Kidney (tissue), 14 donors: ENCODE data around the gene MAD1L1. TPM values are rescaled to one million over a fixed set of nuclear protein-coding genes. Genes with fewer than 3 reads are reported as not detected.

Experiments
- DNase-seq, 5 donors: peaks; one replicate each; pipeline ENCODE4 v3.0.0-alpha.2; 2013 to 2020
- FAIRE-seq: peaks from 2 replicates; lab custom pipeline; 2012; peaks lifted over from hg19 to GRCh38; lab: Jason Lieb, UNC
- H3K27ac ChIP-seq, 2 donors: one replicate each; pipeline ENCODE4 v1.7.0; 2013; ENCODE audit warnings: low read depth in 2 of 2, low read length in 2 of 2, inconsistent platforms in 1 of 2
- H3K27me3 ChIP-seq: one replicate; pipeline ENCODE4 v1.7.1; 2013; ENCODE audit warnings: low read length, inconsistent platforms; ENCODE audit not compliant: control insufficient read depth, insufficient read depth
- H3K36me3 ChIP-seq, 3 donors: one replicate each; pipeline versions ENCODE4 v1.7.0 to v1.7.1; 2013; ENCODE audit warnings: low read length in 3 of 3, control low read depth in 1 of 3, inconsistent platforms in 1 of 3; ENCODE audit not compliant: insufficient read depth in 3 of 3, control insufficient read depth in 2 of 3
- H3K4me1 ChIP-seq, 3 donors: one replicate each; pipeline versions ENCODE4 v1.7.0 to v1.7.1; 2013; ENCODE audit warnings: low read length in 3 of 3, inconsistent platforms in 1 of 3, low read depth in 1 of 3; ENCODE audit not compliant: control insufficient read depth in 2 of 3, insufficient read depth in 2 of 3
- H3K4me3 ChIP-seq, 3 donors: one replicate each; pipeline versions ENCODE4 v1.7.0 to v1.8.1; 2013; ENCODE audit warnings: low read length in 3 of 3, control low read depth in 1 of 3, inconsistent platforms in 1 of 3
- H3K9ac ChIP-seq, 3 donors: one replicate each; pipeline versions ENCODE4 v1.7.0 to v1.7.1; 2013; ENCODE audit warnings: low read length in 3 of 3, control low read depth in 1 of 3, inconsistent platforms in 1 of 3
- H3K9me3 ChIP-seq, 3 donors: one replicate each; pipeline versions ENCODE4 v1.7.0 to v1.7.1; 2013; ENCODE audit warnings: low read length in 3 of 3, control low read depth in 1 of 3, inconsistent platforms in 1 of 3; ENCODE audit not compliant: control insufficient read depth in 2 of 3, insufficient read depth in 1 of 3
- CTCF ChIP-seq: IDR thresholded peaks from 3 replicates; pipeline ENCODE4 v1.5.1; 2012; ENCODE audit warnings: mild to moderate bottlenecking, moderate library complexity, borderline replicate concordance; ENCODE audit not compliant: insufficient read depth; ENCODE audit errors: extremely low read depth
- intact Hi-C: fragments of 100-400 bp; cut with DNase I; formaldehyde crosslinking; loops from one replicate; pipeline ENCODE4 v1.11.1; 2022
- polyA plus RNA-seq: library from polyadenylated mRNA; stranded (reverse); fragments of 350-450 nt; fragmentation: Illumina TruSeq; extraction: RNeasy Lipid Tissue Mini Kit (QIAGEN cat#74804); gene quantifications from one replicate; pipeline ENCODE4 v1.2.3, GENCODE V29; 2014; ENCODE audit warnings: low read depth, low replicate concordance; ENCODE audit not compliant: insufficient read depth
- total RNA-seq: library from RNA; stranded (reverse); fragmentation: NEBNext Ultra II Directional; extraction: Animal tissue kit (Norgen Biotek cat#: 25700); gene quantifications from one replicate; pipeline ENCODE4 v1.2.1, GENCODE V29; 2021
- donor health status: control.
- donor health status: control.
- donor health status: control.
- donor health status: control.
- donor health status: control.
- donor health status: DM: yes; HTN: yes; CAD: no.
- donor health status: Normal renal cell carcinoma (clear cell type).

The MAD1L1 gene
- total and polyA plus RNA-seq, 2 donors from 2014 or later, result 33.2 to 45.2 TPM

DNA sequence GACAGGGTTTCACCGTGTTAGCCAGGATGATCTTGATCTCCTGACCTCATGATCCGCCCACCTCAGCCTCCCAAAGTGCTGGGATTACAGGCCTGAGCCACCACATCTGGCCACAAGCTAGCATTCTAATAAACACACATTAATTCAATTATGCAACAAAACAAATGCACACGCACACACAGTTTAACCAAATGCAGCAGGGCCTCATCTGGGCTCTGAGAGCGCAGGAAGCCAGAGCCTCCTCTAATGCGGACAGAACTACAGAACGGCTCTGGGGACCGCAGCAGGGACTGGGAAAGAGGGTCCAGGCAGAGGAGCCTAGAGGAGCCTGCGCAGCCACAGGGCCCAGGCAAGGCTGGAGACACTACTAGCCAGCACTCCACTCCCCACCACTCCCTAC is 3.8 kb downstream of the MAD1L1 start:
- Histone ChIP-seq H3K27me3 (no peaks in the 10 kb centered on the region), H3K9ac (no peak overlapping the region), H3K4me1 (peaks cover 0 to 6% (median 0%) of the 10 kb centered on the region in 3 donors), H3K36me3 (peaks cover 2 to 17% (median 4%) of the 10 kb centered on the region in 3 donors), H3K9me3 (no peaks in the 10 kb centered on the region), H3K27ac (no peak overlapping the region), H3K4me3 (no peak overlapping the region)
- DNase-seq (no peak), FAIRE-seq (no peak)
- intact Hi-C loops, result no loop called here
- no peak for TF ChIP-seq CTCF

DNA sequence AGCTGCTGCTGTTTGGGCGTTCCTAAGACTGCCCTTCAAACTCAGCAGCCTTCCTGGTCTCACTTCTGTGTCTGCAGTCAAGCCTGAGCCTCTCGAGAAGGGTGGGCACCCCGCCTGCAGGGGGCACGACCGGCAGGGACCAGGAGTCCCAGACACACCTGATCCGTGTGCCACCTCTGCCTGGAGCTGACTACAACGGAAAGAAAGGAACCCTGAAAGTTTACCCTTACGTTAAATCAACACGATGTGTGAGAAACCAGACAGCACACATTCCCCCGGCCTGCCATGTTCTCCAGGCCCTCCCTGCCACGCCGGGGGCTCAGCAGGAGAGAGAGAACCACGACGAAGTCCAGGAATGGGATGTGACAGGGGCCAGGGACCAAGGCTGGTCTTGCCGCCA is 5.0 kb downstream of the MAD1L1 start:
- FAIRE-seq, result no peak
- Histone ChIP-seq H3K4me3 (no peak overlapping the region), H3K9ac (no peak overlapping the region), H3K27me3 (no peaks in the 10 kb centered on the region), H3K9me3 (no peaks in the 10 kb centered on the region), H3K4me1 (peaks cover 0 to 2% (median 0%) of the 10 kb centered on the region in 3 donors), H3K27ac (no peak overlapping the region), H3K36me3 (peaks cover 2 to 17% (median 4%) of the 10 kb centered on the region in 3 donors)
- intact Hi-C loops, result no loop called here
- TF ChIP-seq CTCF, result no peak
- DNase-seq, result no peak

GRCh38 chr7:2225830-2226229 is 6.9 kb downstream of the MAD1L1 start:
- H3K27me3 ChIP-seq, result no peaks in the 10 kb centered on the region
- FAIRE-seq (no peak), DNase-seq (no peak)
- intact Hi-C loops, result no loop called here
- H3K4me1 ChIP-seq, result no peaks in the 10 kb centered on the region
- TF ChIP-seq CTCF, result no peak
- no peaks in the 10 kb centered on the region for H3K9me3 ChIP-seq
- no peak overlapping the region for H3K27ac ChIP-seq
- H3K9ac ChIP-seq, result no peak overlapping the region
- H3K36me3 ChIP-seq, result peaks cover 4 to 17% (median 4%) of the 10 kb centered on the region in 3 donors
- H3K4me3 ChIP-seq, result no peak overlapping the region

DNA sequence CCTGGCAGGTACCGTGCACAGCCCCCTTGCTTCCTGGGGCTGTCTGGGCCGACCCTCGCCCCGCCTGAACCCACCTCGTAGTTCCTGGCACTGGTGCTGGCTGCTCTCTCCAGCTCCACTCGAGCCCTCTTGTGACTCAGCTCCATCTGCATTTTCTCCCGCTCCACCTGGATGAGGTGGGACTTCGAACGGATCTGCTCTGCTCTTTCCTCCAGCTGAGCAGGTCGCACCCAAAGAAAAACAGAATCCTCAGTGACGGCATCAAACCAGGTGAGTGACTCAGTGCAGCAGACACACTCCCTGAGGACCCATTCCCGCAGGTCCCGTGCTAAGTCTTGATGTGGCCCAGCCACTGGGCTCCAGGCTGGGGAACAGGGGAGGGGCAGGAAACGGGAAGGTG is 7.4 kb downstream of the MAD1L1 start:
- no peaks in the 10 kb centered on the region for H3K4me1 ChIP-seq
- H3K4me3 ChIP-seq, result no peak overlapping the region
- TF ChIP-seq CTCF, result no peak
- H3K27ac ChIP-seq, result no peak overlapping the region
- H3K36me3 ChIP-seq, result peaks cover 4 to 17% (median 4%) of the 10 kb centered on the region in 3 donors
- H3K9me3 ChIP-seq, result no peaks in the 10 kb centered on the region
- DNase-seq, result peak in 1 of 5 donors; percentile 87
- no peak overlapping the region for H3K9ac ChIP-seq
- intact Hi-C loops, result no loop called here
- H3K27me3 ChIP-seq, result no peaks in the 10 kb centered on the region
- FAIRE-seq, result no peak
